HG03342 (cell line): ENCODE measurements around the gene PTCH2.
A peak's percentile ranks its signal among the peaks of the same experiment; 100 is the strongest.
"Not testable (repeated sequence)": the region's sequence is repeated elsewhere in the genome, so short reads cannot be mapped to it uniquely, and the experiment has no call there.

Experiments
- ATAC-seq: cut with Tn5 transposase; IDR thresholded peaks from one replicate; pipeline ENCODE4 v1.9.1; 2021; ENCODE audit warnings: mild to moderate bottlenecking, moderate library complexity; ENCODE audit not compliant: unreplicated experiment

The PTCH2 gene

DNA sequence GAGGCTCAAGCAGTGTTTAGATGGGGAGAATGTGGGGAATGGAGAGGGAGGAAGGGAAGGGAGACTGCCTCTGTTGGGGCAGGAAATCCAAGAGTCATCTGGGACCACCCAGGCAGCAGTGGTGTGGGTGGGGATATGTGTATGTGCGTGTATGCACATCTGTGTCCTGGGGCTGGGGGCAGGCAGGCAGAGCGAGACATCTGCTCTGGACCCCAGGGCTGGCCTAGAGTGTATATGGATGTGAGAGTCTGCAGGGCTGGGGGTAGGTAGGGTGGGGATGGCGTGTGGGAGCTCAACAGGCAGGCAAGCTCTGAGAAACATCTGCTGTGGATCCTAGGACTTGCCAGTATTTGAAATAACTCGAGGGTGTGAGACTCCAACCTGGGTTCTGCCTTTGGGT, 3.5 kb downstream of the PTCH2 start:
- no peak for ATAC-seq

DNA sequence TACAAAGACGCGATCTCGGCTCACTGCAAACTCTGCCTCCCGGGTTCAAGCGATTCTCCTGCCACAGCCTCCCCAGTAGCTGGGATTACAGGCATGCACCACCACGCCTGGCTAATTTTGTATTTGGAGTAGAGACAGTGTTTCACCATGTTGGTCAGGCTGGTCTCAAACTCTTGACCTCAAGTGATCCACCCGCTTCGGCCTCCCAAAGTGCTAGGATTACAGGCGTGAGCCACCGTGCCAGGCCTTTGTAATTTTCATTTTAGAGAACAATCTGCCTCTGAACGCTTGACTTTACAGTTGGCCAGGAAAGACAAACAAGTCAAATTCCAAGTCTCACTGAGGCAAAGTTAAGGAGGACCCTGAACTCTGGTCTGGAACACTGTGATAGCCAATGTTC, 4.8 kb downstream of the PTCH2 start:
- not testable (repeated sequence) for ATAC-seq

- peak; percentile 70 for ATAC-seq
Measured at GRCh38 chr1:44835738-44836675, 7.0 kb downstream of the PTCH2 start.

DNA sequence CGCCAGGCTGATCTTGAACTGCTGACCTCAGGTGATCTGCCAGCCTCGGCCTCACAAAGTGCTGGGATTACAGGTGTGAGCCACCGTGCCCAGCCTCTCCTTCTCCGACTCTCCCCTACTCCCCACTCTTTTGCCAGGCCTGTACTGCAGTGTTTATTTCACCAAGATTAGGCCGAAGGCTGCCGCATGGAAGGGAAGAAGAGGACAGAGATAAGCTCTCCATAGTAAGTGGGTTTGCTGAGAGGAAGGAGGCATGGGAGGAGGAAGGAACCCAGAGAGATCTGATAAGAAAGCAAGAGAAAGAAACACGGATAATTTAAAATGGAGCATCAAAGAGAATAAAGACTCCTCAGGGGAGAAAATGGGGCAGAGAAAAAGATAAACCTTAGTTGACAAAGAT, 8.7 kb downstream of the PTCH2 start:
- no peak for ATAC-seq

GRCh38 chr1:44832056-44832705, 10.9 kb downstream of the PTCH2 start:
- no peak for ATAC-seq

DNA sequence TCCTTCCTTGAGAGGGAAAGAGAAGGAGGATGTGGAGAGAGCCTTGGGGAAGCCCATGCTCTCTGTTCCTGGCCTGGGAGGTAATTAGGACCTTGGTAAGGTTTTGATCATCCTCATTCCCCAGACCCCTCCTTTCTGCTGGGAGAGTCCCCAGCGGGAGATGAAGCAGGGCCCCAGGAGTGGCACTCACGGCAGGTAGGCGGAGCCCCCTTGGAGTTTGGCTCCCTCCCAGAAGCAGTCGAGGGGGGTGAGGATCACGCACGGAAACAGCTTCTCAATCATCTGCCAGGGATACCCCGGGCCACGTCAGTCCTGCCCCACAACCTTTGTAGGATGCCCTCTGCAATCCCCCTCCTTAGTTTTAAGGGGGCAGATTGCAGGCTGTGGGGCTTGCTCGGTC, 11.5 kb downstream of the PTCH2 start:
- ATAC-seq: no peak

- ATAC-seq: no peak
Measured at GRCh38 chr1:44830900-44831304, 12.2 kb downstream of the PTCH2 start.

- no peak for ATAC-seq
Measured at GRCh38 chr1:44829506-44830384, 13.3 kb downstream of the PTCH2 start.

GRCh38 chr1:44828841-44829440, 14.1 kb downstream of the PTCH2 start:
- no peak for ATAC-seq

GRCh38 chr1:44828003-44828651, 14.9 kb downstream of the PTCH2 start:
- ATAC-seq: no peak

GRCh38 chr1:44827197-44828002, 15.7 kb downstream of the PTCH2 start:
- ATAC-seq: no peak

DNA sequence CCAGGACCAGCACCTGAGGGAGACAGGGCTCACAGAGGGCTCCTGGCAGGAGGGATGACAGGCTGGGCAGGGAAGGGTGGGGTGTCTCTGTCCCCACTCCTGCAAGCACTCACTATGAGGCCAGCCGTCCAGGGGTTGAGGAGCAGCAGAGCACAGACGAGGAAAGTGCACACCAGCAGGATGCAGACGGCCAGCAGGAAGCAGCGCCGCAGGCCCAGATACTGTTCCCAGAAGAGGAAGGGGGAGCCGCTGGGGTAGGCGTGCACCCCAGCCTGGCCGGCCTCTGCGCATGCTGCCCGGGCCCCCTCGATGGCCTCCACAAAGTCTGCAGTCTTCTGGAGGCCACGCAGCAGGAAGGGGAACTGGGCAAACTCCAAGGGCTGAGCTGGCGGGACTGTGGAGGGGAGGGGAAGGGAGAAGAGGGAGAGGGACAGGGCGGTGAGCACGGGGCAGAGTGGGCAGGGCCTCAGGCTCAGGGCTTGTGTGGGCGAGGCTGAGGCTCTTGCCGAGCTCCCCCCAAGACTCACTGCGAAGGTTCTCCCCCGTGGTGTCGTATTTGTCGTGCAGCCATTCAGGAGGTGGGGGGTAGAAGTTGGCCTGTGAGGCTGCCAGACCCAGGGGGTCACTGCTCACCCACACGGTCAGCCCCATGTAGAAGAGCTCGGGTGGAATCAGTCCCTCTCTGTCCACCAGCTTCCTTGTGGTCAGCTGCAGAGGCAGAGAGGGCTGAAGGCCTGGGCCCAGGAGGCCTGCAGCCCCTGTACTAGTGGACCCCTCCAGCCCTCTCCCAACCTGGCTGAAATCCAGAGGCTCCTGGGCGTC, 16.5 kb downstream of the PTCH2 start:
- no peak for ATAC-seq

GRCh38 chr1:44824392-44824791, 18.7 kb downstream of the PTCH2 start:
- not testable (repeated sequence) for ATAC-seq

- no peak for ATAC-seq
Measured at GRCh38 chr1:44822981-44823451, 20.0 kb downstream of the PTCH2 start.

GRCh38 chr1:44822131-44822701, 20.8 kb downstream of the PTCH2 start:
- no peak for ATAC-seq

- no peak for ATAC-seq
Measured at GRCh38 chr1:44821240-44821715, 21.8 kb downstream of the PTCH2 start.

DNA sequence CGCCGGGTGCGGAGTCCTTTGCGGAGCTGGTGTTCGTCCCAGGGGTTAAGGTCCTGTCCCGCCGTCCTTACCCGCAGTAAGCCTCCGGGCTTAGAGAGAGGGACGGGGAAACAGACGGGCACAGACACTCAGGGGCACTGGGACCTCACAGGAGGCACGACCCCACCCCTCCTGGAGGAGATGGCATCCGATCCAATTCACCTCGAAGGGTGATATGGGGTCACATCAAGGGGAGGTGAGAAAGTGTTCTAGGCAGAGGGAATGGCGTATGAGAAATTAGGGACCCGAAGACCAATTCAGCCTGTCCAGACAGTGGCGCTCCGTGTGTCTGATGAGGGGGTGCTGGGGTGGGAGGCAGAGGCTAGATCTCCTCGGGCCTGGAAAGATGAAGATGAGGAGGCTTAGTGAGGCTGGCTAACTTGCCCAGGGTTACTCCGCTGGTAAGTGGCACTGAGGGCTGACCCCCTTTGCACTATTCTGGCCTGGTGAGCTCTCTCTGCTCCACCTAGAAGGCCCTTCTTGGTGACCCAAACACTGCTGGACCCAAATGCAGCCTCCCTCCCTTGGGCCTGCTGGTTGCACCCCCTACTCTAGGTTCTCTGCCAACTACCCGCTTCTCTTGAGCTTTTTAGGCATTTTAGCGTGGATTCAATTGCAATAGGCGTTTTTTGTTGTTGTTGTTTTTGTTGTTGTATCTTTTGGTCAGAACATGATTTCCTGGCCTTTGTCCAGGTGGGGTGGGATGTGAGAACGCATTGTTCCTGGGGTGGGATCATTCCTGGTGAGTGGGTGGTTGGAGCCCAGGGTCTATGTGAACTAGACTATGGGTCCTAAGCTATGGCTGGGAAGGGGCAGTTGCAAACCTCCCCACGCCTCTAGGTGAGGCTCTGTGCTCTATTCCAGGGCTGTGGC, 22.5 kb downstream of the PTCH2 start:
- ATAC-seq: no peak
